K562 (cell line): Measurements from ENCODE around the gene CXCL13. TPM values are rescaled to one million over a fixed set of nuclear protein-coding genes. Genes with fewer than 3 reads are reported as not detected.

ENCODE experiments used
- ATAC-seq: fragments of 200-7000 bp; cut with Tn5 transposase; 3 replicates; pipeline ENCODE4 v1.9.1; 2020; ENCODE audit warnings: moderate library complexity
- BruUV-seq: library from RNA; stranded (reverse); fragments of 400-500 nt; replicated peaks from 2 replicates; lab custom pipeline; 2021; lab: Mats Ljungman, UMichigan
- CTCF ChIA-PET: fragments of 300-600 bp; formaldehyde crosslinking; extraction: SDS; loops from one replicate; lab custom pipeline; 2021; ENCODE audit warnings: low intra/inter-chr PET ratio; lab: Yijun Ruan, JAX
- POLR2A ChIA-PET: fragments of 300-600, 350-650 bp; sonication (Branson Sonifier 250); formaldehyde crosslinking; extraction: SDS; loops from one replicate; lab custom pipeline; 2021; ENCODE audit warnings: antibody characterized with exemption, inconsistent platforms; lab: Yijun Ruan, JAX
- DNase-seq, 4 experiments: peaks; one replicate each; pipeline versions ENCODE4 v3.0.0 to v3.0.0-alpha.2; 2011 to 2018; ENCODE audit warnings: low spot score in 3 of 4, mixed read lengths in 3 of 4; ENCODE audit errors: extremely low read depth in 1 of 4
- FAIRE-seq: peaks from 2 replicates; lab custom pipeline; 2011; peaks lifted over from hg19 to GRCh38; lab: Jason Lieb, UNC
- H2AFZ ChIP-seq: 2 replicates; pipeline ENCODE4 v1.6.0; 2011; ENCODE audit warnings: low read depth, low read length, control low read depth, inconsistent platforms
- H3K27ac ChIP-seq: fragments of 200-600 bp; 3 replicates; pipeline ENCODE4 v1.8.0; 2011; ENCODE audit warnings: low read depth, mild to moderate bottlenecking, control low read depth, inconsistent platforms, low read length, moderate library complexity, mixed read lengths; ENCODE audit errors: extremely low read depth
- H3K27me3 ChIP-seq, 2 experiments: fragments of 300-600 bp in 1 of 2; 2 replicates in 1 of 2; 3 replicates in 1 of 2; pipeline versions ENCODE4 v1.6.0 to v1.8.0; 2011; ENCODE audit warnings: inconsistent platforms in 2 of 2, low read length in 2 of 2, mild to moderate bottlenecking in 1 of 2, mixed read lengths in 1 of 2, moderate library complexity in 1 of 2; ENCODE audit not compliant: control insufficient read depth in 2 of 2, insufficient read depth in 2 of 2
- H3K36me3 ChIP-seq: fragments of 300-600 bp; 3 replicates; pipeline ENCODE4 v1.8.0; 2011; ENCODE audit warnings: mild to moderate bottlenecking, low read length, inconsistent platforms; ENCODE audit not compliant: control insufficient read depth, insufficient read depth
- H3K4me1 ChIP-seq, 2 experiments: fragments of 200-600 bp in 1 of 2; replicated peaks in 1 of 2; 2 replicates in 1 of 2; 3 replicates in 1 of 2; pipeline versions ENCODE4 v1.5.1 to v1.8.0; 2011; ENCODE audit warnings: inconsistent platforms in 2 of 2, low read length in 2 of 2, mild to moderate bottlenecking in 1 of 2, mixed read lengths in 1 of 2, moderate library complexity in 1 of 2; ENCODE audit not compliant: control insufficient read depth in 2 of 2, insufficient read depth in 2 of 2
- H3K4me2 ChIP-seq: 2 replicates; pipeline ENCODE4 v1.6.1; 2011; ENCODE audit warnings: low read length, control low read depth, inconsistent platforms, mixed read lengths; ENCODE audit not compliant: insufficient read depth
- H3K4me3 ChIP-seq: fragments of 200-600 bp; sonication (generic), shearing (Covaris generic); 2 replicates; pipeline ENCODE4 v1.5.1; 2016; ENCODE audit warnings: control low read depth, inconsistent platforms
- H3K79me2 ChIP-seq: fragments of 200-600 bp; 3 replicates; pipeline ENCODE4 v1.8.0; 2011; ENCODE audit warnings: low read length, inconsistent platforms; ENCODE audit not compliant: control insufficient read depth, insufficient read depth
- H3K9ac ChIP-seq, 2 experiments: 2 replicates each; pipeline versions ENCODE4 v1.6.0 to v1.6.1; 2011; ENCODE audit warnings: low read depth in 2 of 2, low read length in 2 of 2, control low read depth in 1 of 2, inconsistent platforms in 1 of 2, mild to moderate bottlenecking in 1 of 2, mixed read lengths in 1 of 2; ENCODE audit not compliant: insufficient read depth in 1 of 2
- H3K9me1 ChIP-seq: one replicate; pipeline ENCODE4 v1.6.0; 2011; ENCODE audit warnings: inconsistent platforms, mild to moderate bottlenecking, low read length, moderate library complexity; ENCODE audit not compliant: control insufficient read depth, insufficient read depth
- H3K9me3 ChIP-seq: replicated peaks from 2 replicates; pipeline ENCODE4 v1.5.1; 2011; ENCODE audit warnings: low read depth, low read length, inconsistent platforms; ENCODE audit not compliant: control insufficient read depth, insufficient read depth
- H4K20me1 ChIP-seq: replicated peaks from 2 replicates; pipeline ENCODE4 v1.6.1; 2011; ENCODE audit warnings: low read length, inconsistent platforms, mixed read lengths; ENCODE audit not compliant: control insufficient read depth, insufficient read depth
- BRCA1 ChIP-seq, 2 experiments: fragments of 450-650 bp in 1 of 2; sonication (generic) in 1 of 2; formaldehyde crosslinking in 1 of 2; IDR thresholded peaks; 2 replicates each; pipeline versions ENCODE4 v1.5.0 to v1.6.1; 2017 to 2020; ENCODE audit warnings: mild to moderate bottlenecking in 1 of 2, missing genetic modification reagents in 1 of 2
- NR1H2 ChIP-seq: sonication (generic); formaldehyde crosslinking; IDR thresholded peaks from 2 replicates; pipeline ENCODE4 v1.4.0; 2020; ENCODE audit warnings: mild to moderate bottlenecking, missing genetic modification reagents
- ZNF143 ChIP-seq: sonication (generic); formaldehyde crosslinking; IDR thresholded peaks from 2 replicates; pipeline ENCODE4 v1.9.0; 2022; ENCODE audit warnings: mild to moderate bottlenecking, missing genetic modification reagents
- ZNF23 ChIP-seq: fragments of 250-450 bp; sonication (Bioruptor Pico); IDR thresholded peaks from 2 replicates; pipeline ENCODE4 v1.4.0; 2020; ENCODE audit warnings: mild to moderate bottlenecking
- in situ Hi-C: fragments of 300-500 bp; cut with MboI; formaldehyde crosslinking; loops from 4 replicates; pipeline ENCODE4 v1.15.0; 2018; ENCODE audit warnings: inconsistent platforms, mixed read lengths
- intact Hi-C: fragments of 100-400 bp; cut with micrococcal nuclease; formaldehyde crosslinking; loops from 2 replicates; pipeline ENCODE4 v1.14.2; 2022
- polyA plus RNA-seq, 8 experiments: library from polyadenylated mRNA; depleted of rRNA in 4 of 8; stranded (reverse) in 5 of 8; unstranded in 3 of 8; fragments of >200 nt; fragmentation: Nextera tagmentation in 2 of 8; fragmentation: Illumina TruSeq in 1 of 8; extraction: Ambion mirVana in 2 of 8; extraction: Trizol in 1 of 8; gene quantifications; 2 replicates each; pipeline versions ENCODE4 v1.2.1 to v1.2.3, GENCODE V29; 2011 to 2014; ENCODE audit warnings: inconsistent platforms in 1 of 8, missing spikeins in 1 of 8
- total RNA-seq, 7 experiments: library from RNA; depleted of rRNA in 6 of 7; stranded (reverse); fragments of >200 nt in 6 of 7; fragmentation: Illumina TruSeq in 2 of 7; extraction: Trizol in 2 of 7; gene quantifications; 2 replicates each; pipeline versions ENCODE4 v1.2.1 to v1.2.3, GENCODE V29; 2011 to 2021; ENCODE audit warnings: low replicate concordance in 1 of 7
- TF ChIP-seq, protein P1 (sequence below): fragments of 450-650 bp; formaldehyde crosslinking; IDR thresholded peaks from 2 replicates; pipeline ENCODE4 v1.4.0; 2020; ENCODE audit warnings: mild to moderate bottlenecking
- TF ChIP-seq, protein P2 (sequence below), 2 experiments: fragments of 450-650 bp; formaldehyde crosslinking in 1 of 2; IDR thresholded peaks; 2 replicates each; pipeline versions ENCODE4 v1.4.0 to v1.6.1; 2014 to 2020; ENCODE audit warnings: mild to moderate bottlenecking in 2 of 2, borderline replicate concordance in 1 of 2, low read depth in 1 of 2
- TF ChIP-seq, protein P3 (sequence below): sonication (generic); formaldehyde crosslinking; IDR thresholded peaks from 2 replicates; pipeline ENCODE4 v1.8.0; 2023; ENCODE audit warnings: missing genetic modification reagents, mild to moderate bottlenecking, borderline replicate concordance

CXCL13 gene
- total and polyA plus RNA-seq, 9 of the 15 experiments (the other 6 are each of a cell fraction or from before 2014, with no cell fraction given) = not detected

DNA sequence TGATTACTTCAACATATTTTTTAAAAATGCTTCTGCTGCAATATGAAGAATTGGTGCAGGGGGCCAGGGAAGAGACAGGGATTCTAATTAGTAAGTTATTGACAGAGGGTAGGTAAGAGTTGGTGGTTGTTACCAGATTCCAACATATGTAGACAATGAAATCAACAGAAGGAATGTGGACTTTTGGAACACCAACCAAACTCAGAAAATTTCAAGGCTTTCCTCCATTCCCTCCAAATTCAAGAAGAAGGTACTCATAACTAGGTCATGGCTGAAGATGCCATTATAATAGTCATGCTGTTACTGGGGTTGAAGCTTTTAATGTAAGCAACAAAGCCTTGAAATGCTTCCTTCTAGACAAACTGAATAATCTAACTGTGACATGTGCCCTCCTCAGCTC, 22.9 kb upstream of the CXCL13 start:
- no peak for ATAC-seq
- no TSS peak for BruUV-seq
- intact Hi-C loops = no loop called here
- no peak for FAIRE-seq
- H3K27ac ChIP-seq = no peak overlapping the region
- H3K9ac ChIP-seq = no peak overlapping the region
- CTCF ChIA-PET = no interaction called here
- no peaks in the 10 kb centered on the region for H4K20me1 ChIP-seq
- peaks cover 0 to 5% of the 10 kb centered on the region in 2 experiments; a peak in 1 of 5 replicates for H3K27me3 ChIP-seq
- no peak overlapping the region for H3K4me2 ChIP-seq
- in situ Hi-C loops = no loop called here
- H3K9me1 ChIP-seq = no peaks in the 10 kb centered on the region
- no peak overlapping the region for H2AFZ ChIP-seq
- H3K4me3 ChIP-seq = no peak overlapping the region
- POLR2A ChIA-PET = no interaction called here
- H3K36me3 ChIP-seq = no peaks in the 10 kb centered on the region
- no peaks in the 10 kb centered on the region for H3K9me3 ChIP-seq
- no peaks in the 10 kb centered on the region for H3K4me1 ChIP-seq
- DNase-seq = no peak
- no peaks in the 10 kb centered on the region for H3K79me2 ChIP-seq
- no peak for TF ChIP-seq NR1H2 (CRISPR knock-in tag)
- TF ChIP-seq, protein P1, sequence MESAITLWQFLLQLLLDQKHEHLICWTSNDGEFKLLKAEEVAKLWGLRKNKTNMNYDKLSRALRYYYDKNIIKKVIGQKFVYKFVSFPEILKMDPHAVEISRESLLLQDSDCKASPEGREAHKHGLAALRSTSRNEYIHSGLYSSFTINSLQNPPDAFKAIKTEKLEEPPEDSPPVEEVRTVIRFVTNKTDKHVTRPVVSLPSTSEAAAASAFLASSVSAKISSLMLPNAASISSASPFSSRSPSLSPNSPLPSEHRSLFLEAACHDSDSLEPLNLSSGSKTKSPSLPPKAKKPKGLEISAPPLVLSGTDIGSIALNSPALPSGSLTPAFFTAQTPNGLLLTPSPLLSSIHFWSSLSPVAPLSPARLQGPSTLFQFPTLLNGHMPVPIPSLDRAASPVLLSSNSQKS (CRISPR knock-in tag) = no peak
- TF ChIP-seq, protein P2, sequence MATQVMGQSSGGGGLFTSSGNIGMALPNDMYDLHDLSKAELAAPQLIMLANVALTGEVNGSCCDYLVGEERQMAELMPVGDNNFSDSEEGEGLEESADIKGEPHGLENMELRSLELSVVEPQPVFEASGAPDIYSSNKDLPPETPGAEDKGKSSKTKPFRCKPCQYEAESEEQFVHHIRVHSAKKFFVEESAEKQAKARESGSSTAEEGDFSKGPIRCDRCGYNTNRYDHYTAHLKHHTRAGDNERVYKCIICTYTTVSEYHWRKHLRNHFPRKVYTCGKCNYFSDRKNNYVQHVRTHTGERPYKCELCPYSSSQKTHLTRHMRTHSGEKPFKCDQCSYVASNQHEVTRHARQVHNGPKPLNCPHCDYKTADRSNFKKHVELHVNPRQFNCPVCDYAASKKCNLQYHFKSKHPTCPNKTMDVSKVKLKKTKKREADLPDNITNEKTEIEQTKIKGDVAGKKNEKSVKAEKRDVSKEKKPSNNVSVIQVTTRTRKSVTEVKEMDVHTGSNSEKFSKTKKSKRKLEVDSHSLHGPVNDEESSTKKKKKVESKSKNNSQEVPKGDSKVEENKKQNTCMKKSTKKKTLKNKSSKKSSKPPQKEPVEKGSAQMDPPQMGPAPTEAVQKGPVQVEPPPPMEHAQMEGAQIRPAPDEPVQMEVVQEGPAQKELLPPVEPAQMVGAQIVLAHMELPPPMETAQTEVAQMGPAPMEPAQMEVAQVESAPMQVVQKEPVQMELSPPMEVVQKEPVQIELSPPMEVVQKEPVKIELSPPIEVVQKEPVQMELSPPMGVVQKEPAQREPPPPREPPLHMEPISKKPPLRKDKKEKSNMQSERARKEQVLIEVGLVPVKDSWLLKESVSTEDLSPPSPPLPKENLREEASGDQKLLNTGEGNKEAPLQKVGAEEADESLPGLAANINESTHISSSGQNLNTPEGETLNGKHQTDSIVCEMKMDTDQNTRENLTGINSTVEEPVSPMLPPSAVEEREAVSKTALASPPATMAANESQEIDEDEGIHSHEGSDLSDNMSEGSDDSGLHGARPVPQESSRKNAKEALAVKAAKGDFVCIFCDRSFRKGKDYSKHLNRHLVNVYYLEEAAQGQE (IDR thresholded peaks at IDR 0.05; ENCODE audit: borderline replicate concordance) = no peak
- TF ChIP-seq, protein P2 (CRISPR knock-in tag; IDR thresholded peaks at IDR 0.05; ENCODE audit: low read depth) = no peak
- TF ChIP-seq BRCA1 (IDR thresholded peaks at IDR 0.05) = no peak
- no peak for TF ChIP-seq BRCA1 (CRISPR knock-in tag; IDR thresholded peaks at IDR 0.05)
- no peak for TF ChIP-seq ZNF143 (CRISPR knock-in tag)
- TF ChIP-seq, protein P3, sequence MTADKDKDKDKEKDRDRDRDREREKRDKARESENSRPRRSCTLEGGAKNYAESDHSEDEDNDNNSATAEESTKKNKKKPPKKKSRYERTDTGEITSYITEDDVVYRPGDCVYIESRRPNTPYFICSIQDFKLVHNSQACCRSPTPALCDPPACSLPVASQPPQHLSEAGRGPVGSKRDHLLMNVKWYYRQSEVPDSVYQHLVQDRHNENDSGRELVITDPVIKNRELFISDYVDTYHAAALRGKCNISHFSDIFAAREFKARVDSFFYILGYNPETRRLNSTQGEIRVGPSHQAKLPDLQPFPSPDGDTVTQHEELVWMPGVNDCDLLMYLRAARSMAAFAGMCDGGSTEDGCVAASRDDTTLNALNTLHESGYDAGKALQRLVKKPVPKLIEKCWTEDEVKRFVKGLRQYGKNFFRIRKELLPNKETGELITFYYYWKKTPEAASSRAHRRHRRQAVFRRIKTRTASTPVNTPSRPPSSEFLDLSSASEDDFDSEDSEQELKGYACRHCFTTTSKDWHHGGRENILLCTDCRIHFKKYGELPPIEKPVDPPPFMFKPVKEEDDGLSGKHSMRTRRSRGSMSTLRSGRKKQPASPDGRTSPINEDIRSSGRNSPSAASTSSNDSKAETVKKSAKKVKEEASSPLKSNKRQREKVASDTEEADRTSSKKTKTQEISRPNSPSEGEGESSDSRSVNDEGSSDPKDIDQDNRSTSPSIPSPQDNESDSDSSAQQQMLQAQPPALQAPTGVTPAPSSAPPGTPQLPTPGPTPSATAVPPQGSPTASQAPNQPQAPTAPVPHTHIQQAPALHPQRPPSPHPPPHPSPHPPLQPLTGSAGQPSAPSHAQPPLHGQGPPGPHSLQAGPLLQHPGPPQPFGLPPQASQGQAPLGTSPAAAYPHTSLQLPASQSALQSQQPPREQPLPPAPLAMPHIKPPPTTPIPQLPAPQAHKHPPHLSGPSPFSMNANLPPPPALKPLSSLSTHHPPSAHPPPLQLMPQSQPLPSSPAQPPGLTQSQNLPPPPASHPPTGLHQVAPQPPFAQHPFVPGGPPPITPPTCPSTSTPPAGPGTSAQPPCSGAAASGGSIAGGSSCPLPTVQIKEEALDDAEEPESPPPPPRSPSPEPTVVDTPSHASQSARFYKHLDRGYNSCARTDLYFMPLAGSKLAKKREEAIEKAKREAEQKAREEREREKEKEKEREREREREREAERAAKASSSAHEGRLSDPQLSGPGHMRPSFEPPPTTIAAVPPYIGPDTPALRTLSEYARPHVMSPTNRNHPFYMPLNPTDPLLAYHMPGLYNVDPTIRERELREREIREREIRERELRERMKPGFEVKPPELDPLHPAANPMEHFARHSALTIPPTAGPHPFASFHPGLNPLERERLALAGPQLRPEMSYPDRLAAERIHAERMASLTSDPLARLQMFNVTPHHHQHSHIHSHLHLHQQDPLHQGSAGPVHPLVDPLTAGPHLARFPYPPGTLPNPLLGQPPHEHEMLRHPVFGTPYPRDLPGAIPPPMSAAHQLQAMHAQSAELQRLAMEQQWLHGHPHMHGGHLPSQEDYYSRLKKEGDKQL (CRISPR knock-in tag) = no peak
- TF ChIP-seq ZNF23 (CRISPR knock-in tag) = no peak
